ENCODE results near the gene MYH15. TPM values are rescaled to one million over a fixed set of nuclear protein-coding genes. Genes with fewer than 3 reads are reported as not detected.

Gene MYH15
- total and polyA plus RNA-seq, 7 donors: 0.01 to 0.67 (median 0.08) TPM

DNA sequence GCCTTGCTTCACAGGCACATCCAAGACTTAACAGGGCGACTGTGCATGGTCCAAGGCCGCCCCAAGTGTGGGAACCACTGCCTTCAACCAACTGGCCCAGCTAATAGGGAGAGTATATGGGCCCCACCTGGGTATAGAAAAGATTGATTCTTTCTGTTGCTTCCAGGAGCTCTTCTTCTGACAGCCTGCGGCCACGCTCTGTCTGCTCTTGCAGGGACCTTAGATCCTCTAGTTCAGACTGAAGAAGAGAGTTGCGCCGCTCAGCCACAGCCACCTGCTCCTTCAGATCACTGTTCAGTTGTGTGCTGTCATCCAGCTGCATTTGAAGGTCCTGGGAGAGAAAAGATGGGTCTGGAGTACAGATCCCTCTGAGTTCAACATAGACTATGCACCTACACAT lies 111.9 kb downstream of the MYH15 start:
- no peak overlapping the region for H3K4me3 ChIP-seq
- H3K27me3 ChIP-seq (ENCODE audit: insufficient read depth in 3 of 3, low read length in 2 of 3): no peaks in the 10 kb centered on the region
- no peaks in the 10 kb centered on the region for H3K9me3 ChIP-seq
- no peak for DNase-seq
- TF ChIP-seq, protein P1, sequence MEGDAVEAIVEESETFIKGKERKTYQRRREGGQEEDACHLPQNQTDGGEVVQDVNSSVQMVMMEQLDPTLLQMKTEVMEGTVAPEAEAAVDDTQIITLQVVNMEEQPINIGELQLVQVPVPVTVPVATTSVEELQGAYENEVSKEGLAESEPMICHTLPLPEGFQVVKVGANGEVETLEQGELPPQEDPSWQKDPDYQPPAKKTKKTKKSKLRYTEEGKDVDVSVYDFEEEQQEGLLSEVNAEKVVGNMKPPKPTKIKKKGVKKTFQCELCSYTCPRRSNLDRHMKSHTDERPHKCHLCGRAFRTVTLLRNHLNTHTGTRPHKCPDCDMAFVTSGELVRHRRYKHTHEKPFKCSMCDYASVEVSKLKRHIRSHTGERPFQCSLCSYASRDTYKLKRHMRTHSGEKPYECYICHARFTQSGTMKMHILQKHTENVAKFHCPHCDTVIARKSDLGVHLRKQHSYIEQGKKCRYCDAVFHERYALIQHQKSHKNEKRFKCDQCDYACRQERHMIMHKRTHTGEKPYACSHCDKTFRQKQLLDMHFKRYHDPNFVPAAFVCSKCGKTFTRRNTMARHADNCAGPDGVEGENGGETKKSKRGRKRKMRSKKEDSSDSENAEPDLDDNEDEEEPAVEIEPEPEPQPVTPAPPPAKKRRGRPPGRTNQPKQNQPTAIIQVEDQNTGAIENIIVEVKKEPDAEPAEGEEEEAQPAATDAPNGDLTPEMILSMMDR (IDR thresholded peaks at IDR 0.05): no peak
- no peaks in the 10 kb centered on the region for H3K4me1 ChIP-seq
- WGBS, 3 donors: 87 to 95% (median 90%) methylated on average over 6 of the region's 6 CpGs
- no peaks in the 10 kb centered on the region for H3K36me3 ChIP-seq (ENCODE audit: insufficient read depth in 1 of 2, low read depth in 1 of 2)
- no peak for ATAC-seq
- intact Hi-C loops (cut with DNase I): no loop called here
- no peak overlapping the region for H3K27ac ChIP-seq

DNA sequence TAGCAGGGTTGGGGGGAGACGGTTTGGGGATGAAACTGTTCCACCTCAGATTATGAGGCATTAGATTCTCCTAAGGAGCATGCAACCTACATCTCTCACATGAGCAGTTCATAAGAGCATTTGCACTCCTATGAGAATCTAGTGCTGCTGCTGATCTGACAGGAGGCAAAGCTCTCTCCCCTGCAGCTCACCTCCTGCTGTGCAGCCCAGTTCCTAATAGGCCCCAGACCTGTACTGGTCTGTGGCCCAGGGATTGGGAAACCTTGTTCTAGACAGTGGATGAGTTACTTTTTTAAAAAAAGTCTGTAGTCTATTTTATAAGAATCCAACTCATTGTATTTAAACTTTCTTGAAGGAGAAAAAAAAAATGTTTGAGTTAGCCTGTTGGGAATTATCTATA lies 114.1 kb downstream of the MYH15 start:
- H3K4me3 ChIP-seq: no peak overlapping the region
- no peak overlapping the region for H3K27ac ChIP-seq
- TF ChIP-seq, protein P1 (IDR thresholded peaks at IDR 0.05): no peak
- H3K9me3 ChIP-seq: no peaks in the 10 kb centered on the region
- WGBS, 3 donors: 88 to 97% (median 88%) methylated on average over 1 of the region's 1 CpG
- H3K27me3 ChIP-seq (ENCODE audit: insufficient read depth in 3 of 3, low read length in 2 of 3): no peaks in the 10 kb centered on the region
- intact Hi-C loops (cut with DNase I): no loop called here
- no peaks in the 10 kb centered on the region for H3K4me1 ChIP-seq
- DNase-seq (no peak), ATAC-seq (no peak)
- H3K36me3 ChIP-seq (ENCODE audit: insufficient read depth in 1 of 2, low read depth in 1 of 2): no peaks in the 10 kb centered on the region

DNA sequence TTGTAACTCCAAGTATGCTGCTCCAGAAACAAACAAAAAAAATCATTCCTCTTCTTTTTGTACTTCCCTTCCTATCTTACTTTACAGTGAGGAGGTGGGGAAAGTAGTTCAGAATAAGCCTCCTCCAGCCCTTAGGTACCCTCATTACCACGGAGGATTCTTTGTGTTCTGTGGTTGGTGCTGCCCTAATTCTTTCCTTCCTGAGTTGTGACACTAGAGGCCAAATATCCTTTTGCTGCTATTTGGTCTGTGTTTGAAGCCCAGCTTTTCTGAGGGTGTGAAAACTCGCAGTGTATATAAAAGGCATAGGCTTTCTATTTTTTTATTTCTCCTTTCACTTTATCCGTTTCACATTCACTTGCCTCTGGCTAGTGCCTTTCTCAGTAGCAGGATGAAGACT lies 115.8 kb downstream of the MYH15 start:
- intact Hi-C loops (cut with DNase I): no loop called here
- Histone ChIP-seq H3K4me3 (no peak overlapping the region), H3K27me3 (ENCODE audit: insufficient read depth in 3 of 3, low read length in 2 of 3) (no peaks in the 10 kb centered on the region), H3K27ac (no peak overlapping the region), H3K9me3 (no peaks in the 10 kb centered on the region), H3K36me3 (ENCODE audit: insufficient read depth in 1 of 2, low read depth in 1 of 2) (no peaks in the 10 kb centered on the region), H3K4me1 (no peaks in the 10 kb centered on the region)
- 64 to 71% (median 70%) methylated on average over 3 of the region's 3 CpGs for WGBS, 3 donors
- TF ChIP-seq, protein P1 (IDR thresholded peaks at IDR 0.05): no peak
- DNase-seq (no peak), ATAC-seq (no peak)

DNA sequence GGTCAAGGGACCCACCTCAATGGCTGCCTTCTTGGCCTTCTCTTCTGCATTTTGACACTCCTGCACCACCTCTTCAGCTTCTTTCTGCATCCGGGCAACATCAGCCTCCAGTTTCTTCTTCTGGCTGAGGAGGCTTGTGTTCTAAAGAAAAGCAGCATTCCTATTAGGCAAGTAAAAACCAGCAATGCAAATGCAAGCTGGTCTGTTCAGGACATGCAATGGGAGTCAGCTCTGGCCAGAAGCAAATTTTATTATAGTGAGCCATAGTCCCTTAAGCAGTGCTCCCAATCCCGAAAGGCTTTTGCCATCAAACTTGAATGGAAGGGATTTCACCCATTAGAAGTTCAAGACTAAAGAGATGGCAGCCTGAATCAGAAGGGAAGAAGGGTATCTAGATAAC lies 116.4 kb downstream of the MYH15 start:
- no peaks in the 10 kb centered on the region for H3K36me3 ChIP-seq (ENCODE audit: insufficient read depth in 1 of 2, low read depth in 1 of 2)
- TF ChIP-seq, protein P1 (IDR thresholded peaks at IDR 0.05): no peak
- H3K4me3 ChIP-seq: no peak overlapping the region
- intact Hi-C loops (cut with DNase I): no loop called here
- no peaks in the 10 kb centered on the region for H3K4me1 ChIP-seq
- no peaks in the 10 kb centered on the region for H3K9me3 ChIP-seq
- 95 to 98% (median 95%) methylated on average over 2 of the region's 2 CpGs for WGBS, 3 donors
- no peaks in the 10 kb centered on the region for H3K27me3 ChIP-seq (ENCODE audit: insufficient read depth in 3 of 3, low read length in 2 of 3)
- no peak overlapping the region for H3K27ac ChIP-seq
- ATAC-seq (no peak), DNase-seq (no peak)

DNA sequence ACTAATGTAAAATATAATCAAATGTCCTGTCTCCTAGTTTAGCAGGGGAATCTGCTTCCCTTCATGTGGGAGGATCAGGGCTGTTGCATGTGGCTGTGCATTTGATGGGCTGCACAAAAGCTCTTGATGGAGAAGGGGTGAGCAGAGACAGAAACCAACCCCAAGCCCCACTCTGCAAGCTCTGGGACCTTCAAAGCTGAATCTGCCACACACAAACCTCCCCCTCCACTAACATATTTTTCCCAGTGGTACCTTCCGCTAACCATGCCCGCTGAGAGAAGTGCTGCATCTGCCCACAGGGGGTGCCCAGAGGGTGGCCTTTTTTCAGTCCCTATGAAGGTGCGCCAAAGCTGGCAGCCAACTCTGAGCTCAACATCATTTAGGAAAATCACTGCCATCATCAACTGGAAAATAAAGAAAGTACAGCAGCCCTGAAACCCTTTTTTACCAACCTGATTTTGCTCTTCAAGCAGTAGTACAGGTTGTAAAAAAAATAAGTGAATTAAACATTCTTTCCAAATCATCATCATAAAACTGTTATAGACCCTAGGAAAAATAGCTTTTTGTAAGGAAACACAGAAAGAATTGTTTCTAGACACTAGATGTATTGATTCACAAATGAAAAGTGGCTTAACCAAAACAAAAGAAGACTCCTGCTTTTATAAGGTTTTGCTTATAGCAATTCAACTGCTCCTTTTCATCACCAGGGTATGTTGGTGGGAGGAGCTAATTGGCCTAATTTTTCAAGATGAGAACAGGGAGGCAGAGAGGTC lies 117.1 kb downstream of the MYH15 start:
- ATAC-seq (no peak), DNase-seq (no peak)
- Histone ChIP-seq H3K4me1 (no peaks in the 10 kb centered on the region), H3K36me3 (ENCODE audit: insufficient read depth in 1 of 2, low read depth in 1 of 2) (no peaks in the 10 kb centered on the region), H3K27ac (no peak overlapping the region), H3K9me3 (no peaks in the 10 kb centered on the region), H3K4me3 (no peak overlapping the region), H3K27me3 (ENCODE audit: insufficient read depth in 3 of 3, low read length in 2 of 3) (no peaks in the 10 kb centered on the region)
- TF ChIP-seq, protein P1 (IDR thresholded peaks at IDR 0.05): no peak
- 62 to 68% (median 67%) methylated on average over 3 of the region's 3 CpGs for WGBS, 3 donors
- intact Hi-C loops (cut with DNase I): no loop called here

All from psoas muscle (tissue), 8 donors.